CD8-positive, alpha-beta memory T cell (primary cell): ENCODE data around the gene TNS1. TPM values are rescaled to one million over a fixed set of nuclear protein-coding genes. Genes with fewer than 3 reads are reported as not detected.

ENCODE experiments used
- CTCF ChIA-PET: fragments of 350-600 bp; sonication (Branson Sonifier 250); formaldehyde crosslinking; loops from one replicate; lab custom pipeline; 2021; ENCODE audit warnings: antibody characterized with exemption; lab: Charles Lee
- POLR2A ChIA-PET: fragments of 350-600 bp; sonication (Branson Sonifier 250); formaldehyde crosslinking; loops from one replicate; lab custom pipeline; 2021; ENCODE audit warnings: antibody characterized with exemption; lab: Charles Lee
- DNase-seq, 5 donors: peaks; one replicate each; pipeline versions ENCODE4 v3.0.0 to v3.0.0-alpha.2; 2020 to 2022; ENCODE audit warnings: mixed read lengths in 1 of 5
- H3K27ac ChIP-seq: one replicate; pipeline ENCODE4 v1.7.0; 2013; ENCODE audit warnings: low read depth, mild to moderate bottlenecking, low read length, moderate library complexity
- H3K27me3 ChIP-seq: 2 replicates; pipeline ENCODE4 v1.7.0; 2013; ENCODE audit warnings: low read length, mild to moderate bottlenecking; ENCODE audit not compliant: insufficient read depth, poor library complexity, severe bottlenecking
- H3K36me3 ChIP-seq: 2 replicates; pipeline ENCODE4 v1.7.0; 2013; ENCODE audit warnings: mild to moderate bottlenecking, low read length, moderate library complexity; ENCODE audit not compliant: insufficient read depth
- H3K4me1 ChIP-seq: 2 replicates; pipeline ENCODE4 v1.7.0; 2013; ENCODE audit warnings: mild to moderate bottlenecking, low read length, moderate library complexity; ENCODE audit not compliant: insufficient read depth
- H3K4me3 ChIP-seq: 2 replicates; pipeline ENCODE4 v1.7.0; 2013; ENCODE audit warnings: mild to moderate bottlenecking, low read length
- H3K9me3 ChIP-seq: 2 replicates; pipeline ENCODE4 v1.7.0; 2013; ENCODE audit warnings: mild to moderate bottlenecking, low read length
- H3K27ac Mint-ChIP-seq, 8 donors: one replicate each; pipeline ENCODE4 v1.8.0; 2020 to 2021; ENCODE audit warnings: mixed read lengths in 8 of 8, mild to moderate bottlenecking in 6 of 8, inconsistent platforms in 3 of 8, moderate library complexity in 3 of 8
- H3K27me3 Mint-ChIP-seq, 2 donors: one replicate each; pipeline ENCODE4 v1.8.0; 2020 to 2021; ENCODE audit warnings: mixed read lengths in 2 of 2, mild to moderate bottlenecking in 1 of 2, moderate library complexity in 1 of 2
- H3K36me3 Mint-ChIP-seq, 3 donors: one replicate each; pipeline ENCODE4 v1.8.0; 2020 to 2021; ENCODE audit warnings: mixed read lengths in 3 of 3, inconsistent platforms in 1 of 3, mild to moderate bottlenecking in 1 of 3
- H3K4me1 Mint-ChIP-seq, 3 donors: one replicate each; pipeline ENCODE4 v1.8.0; 2020 to 2021; ENCODE audit warnings: mixed read lengths in 3 of 3, inconsistent platforms in 1 of 3, mild to moderate bottlenecking in 1 of 3
- H3K4me3 Mint-ChIP-seq, 7 donors: one replicate each; pipeline ENCODE4 v1.8.0; 2020 to 2021; ENCODE audit warnings: mixed read lengths in 7 of 7, mild to moderate bottlenecking in 6 of 7, moderate library complexity in 4 of 7, inconsistent platforms in 2 of 7
- H3K9me3 Mint-ChIP-seq, 5 donors: one replicate each; pipeline ENCODE4 v1.8.0; 2020 to 2022; ENCODE audit warnings: mixed read lengths in 5 of 5, mild to moderate bottlenecking in 3 of 5, moderate library complexity in 2 of 5, inconsistent platforms in 1 of 5
- polyA plus RNA-seq: library from polyadenylated mRNA; unstranded; fragments of 300-500 nt; fragmentation: Illumina TruSeq; gene quantifications from one replicate; pipeline ENCODE4 v1.2.3, GENCODE V29; 2021
- total RNA-seq, 2 experiments: library from RNA; stranded (reverse); gene quantifications; one replicate each; pipeline ENCODE4 v1.2.3, GENCODE V29; 2021

The TNS1 gene
- total and polyA plus RNA-seq, 3 experiments from 2014 or later, result 1.1 to 1.8 TPM; not detected in 1

DNA sequence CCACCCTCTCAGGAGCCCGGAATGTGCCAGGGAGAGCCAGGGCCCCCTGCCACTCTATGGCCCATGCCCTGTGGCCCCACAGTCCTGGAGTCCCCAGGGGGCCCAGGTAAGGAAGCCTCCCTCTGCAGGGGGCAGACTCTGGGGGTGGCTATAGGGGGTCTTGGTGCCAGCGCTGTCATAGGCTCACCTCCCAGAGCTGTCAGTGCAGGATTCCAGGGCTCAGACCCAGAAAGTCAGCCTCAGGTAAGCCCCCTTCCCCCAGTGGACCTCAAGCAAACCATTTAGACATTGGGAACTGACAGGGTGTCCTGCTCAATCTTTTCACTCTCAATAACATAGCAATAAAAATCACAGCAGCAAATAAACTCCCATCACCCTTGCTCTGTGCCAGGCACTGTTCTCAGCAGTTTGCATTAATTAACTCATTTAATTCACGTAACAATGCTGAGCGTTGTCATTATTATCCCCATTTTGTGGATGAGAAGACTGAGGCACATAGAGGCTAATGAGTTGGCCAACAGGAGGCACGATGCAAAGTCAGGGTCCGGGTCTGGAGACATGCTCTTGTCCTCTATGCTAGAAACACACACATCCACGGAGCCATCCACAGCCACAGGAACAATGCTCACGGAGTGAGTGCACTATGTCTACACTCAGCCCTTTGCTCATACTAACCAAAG, 79.6 kb downstream of the TNS1 start:
- Mint-ChIP-seq H3K4me3 (no peak overlapping the region), H3K9me3 (no peaks in the 10 kb centered on the region), H3K4me1 (no peaks in the 10 kb centered on the region), H3K36me3 (no peaks in the 10 kb centered on the region), H3K27me3 (peaks cover 3 to 4% of the 10 kb centered on the region in 2 donors), H3K27ac (no peak overlapping the region)
- Histone ChIP-seq H3K27me3 (no peaks in the 10 kb centered on the region), H3K9me3 (no peaks in the 10 kb centered on the region), H3K27ac (no peak overlapping the region), H3K36me3 (no peaks in the 10 kb centered on the region), H3K4me1 (no peaks in the 10 kb centered on the region), H3K4me3 (no peak overlapping the region)
- ChIA-PET POLR2A (no interaction called here), CTCF (no interaction called here)
- DNase-seq, result no peak

DNA sequence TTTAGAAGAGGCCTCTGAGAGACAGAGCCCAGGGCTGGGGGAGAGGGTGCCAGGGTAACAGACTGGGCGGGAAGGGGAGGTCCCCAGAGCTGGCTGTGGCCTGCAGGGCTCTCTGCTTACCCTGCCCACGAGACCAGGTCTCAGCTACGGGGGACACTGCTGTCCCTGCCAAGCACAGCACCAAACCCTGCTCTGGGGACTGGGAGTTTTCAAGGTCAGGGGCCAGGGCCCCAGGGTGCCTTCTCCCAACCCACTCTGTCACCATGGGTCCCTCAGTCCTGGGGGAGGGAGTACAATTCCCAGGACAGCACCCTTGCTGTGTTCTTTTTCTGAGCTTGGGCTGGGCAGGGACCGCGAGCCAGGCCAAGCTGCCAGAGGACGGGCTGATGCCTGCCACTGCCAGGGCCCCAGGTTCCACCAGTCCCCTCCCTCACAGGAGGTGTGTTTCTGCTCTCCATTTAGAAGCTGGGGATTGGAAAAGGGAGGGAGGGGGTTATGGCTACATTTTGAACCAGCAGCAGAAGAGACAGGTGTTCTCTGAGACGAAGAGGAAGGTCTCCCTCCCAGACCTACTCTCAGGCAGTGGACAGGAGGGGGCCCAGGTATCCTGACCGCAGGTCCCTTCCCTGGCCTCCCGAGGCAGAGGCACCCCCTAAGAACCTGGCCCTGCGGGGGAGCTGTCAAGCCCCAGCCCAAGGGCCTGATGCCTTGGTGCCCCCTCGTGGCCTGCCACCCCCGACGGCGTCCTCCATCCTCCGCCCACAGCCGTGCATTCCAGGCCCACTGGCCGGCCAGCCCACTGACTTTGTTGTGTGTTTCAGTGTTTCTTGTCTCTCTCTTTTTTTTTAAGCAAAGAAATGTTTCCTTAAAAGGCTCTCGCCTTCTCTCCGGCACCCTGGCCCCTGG, 80.4 kb downstream of the TNS1 start:
- Histone ChIP-seq H3K36me3 (no peaks in the 10 kb centered on the region), H3K9me3 (no peaks in the 10 kb centered on the region), H3K4me3 (no peak overlapping the region), H3K27me3 (no peaks in the 10 kb centered on the region), H3K4me1 (no peaks in the 10 kb centered on the region), H3K27ac (no peak overlapping the region)
- no peaks in the 10 kb centered on the region for H3K36me3 Mint-ChIP-seq
- POLR2A ChIA-PET, result no interaction called here
- DNase-seq, result no peak
- H3K27me3 Mint-ChIP-seq, result peaks cover 7 to 9% of the 10 kb centered on the region in 2 donors
- no peak overlapping the region for H3K4me3 Mint-ChIP-seq
- no peaks in the 10 kb centered on the region for H3K4me1 Mint-ChIP-seq
- H3K9me3 Mint-ChIP-seq, result no peaks in the 10 kb centered on the region
- H3K27ac Mint-ChIP-seq, result no peak overlapping the region
- CTCF ChIA-PET, result interaction anchor here (1.8 kb wide), 1 partner anchor 133 kb away, joined by 4 read pairs; no protein-coding TSS in a partner anchor

DNA sequence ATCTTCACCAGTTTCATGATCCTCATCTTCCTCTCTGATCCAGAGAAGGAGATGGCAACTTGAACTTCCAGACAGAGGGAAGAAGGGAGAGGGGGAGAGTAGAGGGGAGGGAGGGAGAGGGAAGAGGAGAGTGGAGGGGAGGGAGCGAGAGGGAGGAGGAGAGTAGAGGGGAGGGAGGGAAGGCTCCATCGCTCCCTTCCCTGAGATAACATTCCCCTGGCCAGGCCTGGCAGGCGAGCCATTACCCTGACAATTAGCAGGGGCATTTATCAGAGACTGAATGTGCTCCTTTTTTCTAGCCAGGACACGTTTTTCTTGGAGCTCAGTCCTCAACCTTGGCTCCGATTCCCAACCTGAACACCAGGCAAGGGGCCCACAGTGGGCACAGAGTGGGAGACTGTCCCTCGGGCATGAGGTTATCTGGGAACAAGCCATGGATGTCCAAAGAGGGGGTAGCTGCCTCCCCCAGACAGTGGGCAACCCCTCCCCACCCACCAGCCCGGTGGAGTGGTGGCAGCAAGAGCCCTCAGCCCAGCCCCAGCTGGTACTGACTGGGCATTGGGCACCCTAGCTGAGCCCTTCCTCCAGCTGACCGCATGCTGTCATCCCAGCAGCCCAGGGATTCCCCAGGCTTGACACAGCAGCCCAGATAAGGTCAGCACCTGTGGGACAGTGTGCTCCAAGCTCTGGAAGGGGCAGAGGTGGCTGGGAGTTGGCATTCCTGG, 81.8 kb downstream of the TNS1 start:
- Histone ChIP-seq H3K27me3 (no peaks in the 10 kb centered on the region), H3K27ac (no peak overlapping the region), H3K4me1 (no peaks in the 10 kb centered on the region), H3K4me3 (no peak overlapping the region), H3K36me3 (no peaks in the 10 kb centered on the region), H3K9me3 (no peaks in the 10 kb centered on the region)
- no peak overlapping the region for H3K4me3 Mint-ChIP-seq
- no peak overlapping the region for H3K27ac Mint-ChIP-seq
- no peak for DNase-seq
- peaks cover 10 to 12% of the 10 kb centered on the region in 2 donors for H3K27me3 Mint-ChIP-seq
- no peaks in the 10 kb centered on the region for H3K4me1 Mint-ChIP-seq
- POLR2A ChIA-PET, result no interaction called here
- no peaks in the 10 kb centered on the region for H3K9me3 Mint-ChIP-seq
- CTCF ChIA-PET, result interaction anchor here (1.8 kb wide), 1 partner anchor 132 kb away, joined by 4 read pairs; no protein-coding TSS in a partner anchor
- H3K36me3 Mint-ChIP-seq, result no peaks in the 10 kb centered on the region

DNA sequence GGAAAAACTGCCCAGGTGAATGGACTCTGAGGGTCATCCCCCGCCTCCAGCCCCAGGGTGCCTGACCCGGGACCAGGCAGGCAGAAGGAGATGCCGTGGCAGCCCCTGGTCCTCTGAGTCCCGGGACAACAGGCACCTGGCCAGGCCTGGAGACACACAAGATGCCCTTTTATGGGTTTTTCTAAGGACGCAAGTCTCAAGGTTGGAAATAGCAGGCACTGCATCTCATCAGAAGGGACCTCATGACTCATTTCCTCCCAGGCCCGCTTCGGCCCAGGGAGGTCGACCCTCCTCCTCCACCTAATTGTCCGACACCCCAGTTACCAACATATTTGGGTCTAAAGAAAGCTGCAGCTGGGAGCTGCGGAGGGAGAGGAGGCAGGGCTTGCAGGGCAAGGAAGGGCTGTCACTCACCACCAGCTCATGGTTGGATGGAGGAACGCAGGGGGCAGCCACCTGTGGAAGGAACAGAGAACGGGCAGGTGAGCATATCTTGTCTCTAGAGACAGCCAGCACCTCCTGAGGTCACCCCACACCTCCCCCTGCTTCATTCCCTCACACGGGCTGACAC, 82.9 kb downstream of the TNS1 start:
- CTCF ChIA-PET, result no interaction called here

DNA sequence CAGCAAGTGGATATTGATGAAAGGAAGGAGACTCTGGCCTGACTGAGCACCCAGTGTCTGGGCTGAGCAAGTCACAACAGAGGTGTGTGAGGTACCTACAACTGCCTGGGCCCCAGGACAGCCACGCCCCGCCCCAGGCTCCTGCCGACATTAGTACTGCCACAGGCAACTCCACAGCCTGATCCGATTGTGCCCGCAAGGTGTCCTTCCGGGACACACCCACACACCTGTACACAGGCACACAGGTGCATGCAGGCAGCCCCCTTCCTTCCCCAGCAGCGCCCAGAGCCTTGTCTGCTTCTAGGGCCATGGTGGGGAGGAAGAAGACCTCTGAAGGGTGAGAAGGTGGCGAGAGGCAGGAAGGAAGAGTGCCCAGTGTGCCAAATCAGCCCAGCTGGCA, 83.6 kb downstream of the TNS1 start:
- DNase-seq, result no peak
- H3K4me3 Mint-ChIP-seq, result no peak overlapping the region
- Histone ChIP-seq H3K27ac (no peak overlapping the region), H3K4me3 (no peak overlapping the region), H3K4me1 (no peaks in the 10 kb centered on the region), H3K36me3 (no peaks in the 10 kb centered on the region), H3K9me3 (no peaks in the 10 kb centered on the region), H3K27me3 (no peaks in the 10 kb centered on the region)
- H3K27ac Mint-ChIP-seq, result no peak overlapping the region
- CTCF ChIA-PET, result no interaction called here
- H3K36me3 Mint-ChIP-seq, result no peaks in the 10 kb centered on the region
- H3K9me3 Mint-ChIP-seq, result no peaks in the 10 kb centered on the region
- H3K27me3 Mint-ChIP-seq, result peaks cover 14 to 15% of the 10 kb centered on the region in 2 donors
- POLR2A ChIA-PET, result no interaction called here
- H3K4me1 Mint-ChIP-seq, result no peaks in the 10 kb centered on the region

More for the DNA sequence above, 82.9 kb downstream of the TNS1 start:
- no peak for DNase-seq
- Histone ChIP-seq H3K27ac (no peak overlapping the region), H3K9me3 (no peaks in the 10 kb centered on the region), H3K36me3 (no peaks in the 10 kb centered on the region), H3K4me3 (no peak overlapping the region), H3K4me1 (no peaks in the 10 kb centered on the region), H3K27me3 (no peaks in the 10 kb centered on the region)
- no peaks in the 10 kb centered on the region for H3K4me1 Mint-ChIP-seq
- peaks cover 12 to 14% of the 10 kb centered on the region in 2 donors for H3K27me3 Mint-ChIP-seq
- no peaks in the 10 kb centered on the region for H3K36me3 Mint-ChIP-seq
- H3K4me3 Mint-ChIP-seq, result no peak overlapping the region
- POLR2A ChIA-PET, result no interaction called here
- no peaks in the 10 kb centered on the region for H3K9me3 Mint-ChIP-seq
- peak overlapping the region in 1 of 8 donors; percentile 65 for H3K27ac Mint-ChIP-seq

DNA sequence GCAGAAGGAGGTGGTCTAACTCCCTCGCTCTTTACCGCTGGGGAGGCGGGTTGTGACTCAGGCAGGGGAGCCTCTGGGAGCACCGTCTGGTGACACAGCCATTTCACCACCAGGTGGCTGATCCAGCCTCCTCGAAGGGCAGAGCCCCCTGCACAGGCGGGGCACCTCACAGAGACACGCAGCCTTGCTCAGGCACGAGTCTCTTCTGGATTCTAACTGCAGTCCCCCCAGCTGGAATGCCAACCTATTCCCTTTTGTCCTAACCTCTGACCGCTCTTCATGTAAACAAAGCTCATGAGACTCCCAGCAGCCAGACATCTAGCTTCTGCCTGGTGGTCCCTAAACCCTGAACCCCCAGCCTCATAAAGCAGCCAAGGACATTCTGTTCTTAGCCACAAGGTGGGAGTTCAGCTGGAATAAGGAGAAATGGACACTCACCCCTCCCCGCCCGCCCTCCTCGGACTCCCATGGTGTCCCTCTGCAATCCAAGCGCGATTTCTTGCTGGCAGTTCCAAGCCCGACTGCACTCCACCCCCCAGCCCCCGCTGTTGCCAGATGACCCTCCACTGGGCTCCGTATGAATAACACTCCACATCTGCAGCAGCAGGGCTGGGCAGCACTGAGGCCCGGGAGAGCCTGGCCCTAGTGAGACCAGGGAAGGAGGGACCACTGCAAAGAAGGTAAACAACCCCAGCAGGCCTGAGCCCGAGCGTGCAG, 84.3 kb downstream of the TNS1 start:
- Mint-ChIP-seq H3K9me3 (no peaks in the 10 kb centered on the region), H3K36me3 (no peaks in the 10 kb centered on the region), H3K4me1 (no peaks in the 10 kb centered on the region), H3K27me3 (peaks cover 14 to 15% of the 10 kb centered on the region in 2 donors), H3K4me3 (no peak overlapping the region), H3K27ac (no peak overlapping the region)
- Histone ChIP-seq H3K27ac (no peak overlapping the region), H3K9me3 (no peaks in the 10 kb centered on the region), H3K27me3 (no peaks in the 10 kb centered on the region), H3K4me1 (no peaks in the 10 kb centered on the region), H3K4me3 (no peak overlapping the region), H3K36me3 (no peaks in the 10 kb centered on the region)
- ChIA-PET CTCF (no interaction called here), POLR2A (no interaction called here)
- DNase-seq, result no peak

DNA sequence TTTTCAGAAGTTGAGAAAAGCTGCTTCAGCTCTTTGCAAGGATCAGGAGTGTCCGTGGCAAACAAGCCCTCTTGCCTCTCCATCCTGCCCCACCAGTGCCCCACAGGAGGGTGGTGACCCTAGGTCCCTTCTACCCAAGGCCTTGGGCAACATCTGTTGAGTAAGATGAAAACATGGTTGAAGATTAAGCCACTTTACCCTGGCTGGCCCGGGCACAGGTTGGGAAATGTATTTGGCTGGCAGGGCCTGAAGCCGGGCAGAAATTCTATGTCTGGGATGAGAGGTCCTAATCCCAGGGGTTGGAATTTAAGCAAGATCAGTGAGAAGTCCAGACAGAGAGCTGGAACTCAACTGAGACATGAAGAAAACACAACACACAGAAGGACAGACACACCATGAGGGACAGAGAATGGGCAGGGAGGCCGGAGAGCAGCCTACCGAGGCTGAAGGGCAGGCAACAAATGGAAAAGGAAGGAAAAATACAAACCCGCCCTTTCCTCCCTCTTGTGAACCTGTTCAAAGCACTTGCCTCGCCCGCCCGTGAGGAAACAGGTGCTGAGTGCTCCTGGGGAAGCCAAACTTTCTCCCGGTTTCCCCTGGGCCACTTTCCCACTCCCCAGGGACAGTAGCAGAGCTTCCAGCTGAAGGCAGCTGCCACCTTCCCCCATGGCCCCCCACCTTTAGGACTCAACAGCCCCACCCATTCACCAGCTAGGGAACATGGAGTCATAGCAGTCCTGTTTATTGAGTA, 86.1 kb downstream of the TNS1 start:
- POLR2A ChIA-PET, result no interaction called here
- peaks cover 14 to 17% of the 10 kb centered on the region in 2 donors for H3K27me3 Mint-ChIP-seq
- no peaks in the 10 kb centered on the region for H3K9me3 ChIP-seq
- H3K27ac Mint-ChIP-seq, result no peak overlapping the region
- H3K4me3 ChIP-seq, result no peak overlapping the region
- H3K9me3 Mint-ChIP-seq, result no peaks in the 10 kb centered on the region
- DNase-seq, result no peak
- H3K27ac ChIP-seq, result no peak overlapping the region
- no peaks in the 10 kb centered on the region for H3K4me1 Mint-ChIP-seq
- no peaks in the 10 kb centered on the region for H3K4me1 ChIP-seq
- no peaks in the 10 kb centered on the region for H3K36me3 Mint-ChIP-seq
- H3K27me3 ChIP-seq, result no peaks in the 10 kb centered on the region
- H3K36me3 ChIP-seq, result no peaks in the 10 kb centered on the region
- CTCF ChIA-PET, result no interaction called here
- no peak overlapping the region for H3K4me3 Mint-ChIP-seq
